GM12801 (cell line): Measurements from ENCODE around the gene VPS16.

ENCODE experiments used
- TF ChIP-seq, protein P1 (sequence below): IDR thresholded peaks from one replicate; pipeline ENCODE4 v1.5.1; 2011; ENCODE audit warnings: control low read depth; ENCODE audit not compliant: insufficient read length; ENCODE audit errors: extremely low read depth

The VPS16 gene

DNA sequence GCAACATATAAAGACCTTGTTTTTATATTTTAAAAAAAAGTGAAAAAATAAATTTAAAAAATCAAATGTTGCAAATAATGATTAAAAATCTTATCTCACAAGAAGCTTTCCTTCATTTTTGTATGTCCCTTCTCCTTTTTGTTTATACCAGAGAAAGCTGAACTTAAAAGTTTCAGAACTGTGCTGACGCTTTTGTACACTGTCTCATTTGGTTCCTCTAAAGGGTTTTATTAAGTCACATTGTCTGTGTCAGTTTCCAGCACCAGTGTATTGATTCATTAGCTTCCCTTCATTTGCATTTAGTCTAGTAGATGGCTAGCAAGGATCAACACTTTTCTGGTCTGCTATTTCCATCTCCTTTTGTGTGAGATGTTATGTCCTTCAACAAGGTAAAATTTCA is 6.8 kb upstream of the VPS16 start:
- TF ChIP-seq, protein P1, sequence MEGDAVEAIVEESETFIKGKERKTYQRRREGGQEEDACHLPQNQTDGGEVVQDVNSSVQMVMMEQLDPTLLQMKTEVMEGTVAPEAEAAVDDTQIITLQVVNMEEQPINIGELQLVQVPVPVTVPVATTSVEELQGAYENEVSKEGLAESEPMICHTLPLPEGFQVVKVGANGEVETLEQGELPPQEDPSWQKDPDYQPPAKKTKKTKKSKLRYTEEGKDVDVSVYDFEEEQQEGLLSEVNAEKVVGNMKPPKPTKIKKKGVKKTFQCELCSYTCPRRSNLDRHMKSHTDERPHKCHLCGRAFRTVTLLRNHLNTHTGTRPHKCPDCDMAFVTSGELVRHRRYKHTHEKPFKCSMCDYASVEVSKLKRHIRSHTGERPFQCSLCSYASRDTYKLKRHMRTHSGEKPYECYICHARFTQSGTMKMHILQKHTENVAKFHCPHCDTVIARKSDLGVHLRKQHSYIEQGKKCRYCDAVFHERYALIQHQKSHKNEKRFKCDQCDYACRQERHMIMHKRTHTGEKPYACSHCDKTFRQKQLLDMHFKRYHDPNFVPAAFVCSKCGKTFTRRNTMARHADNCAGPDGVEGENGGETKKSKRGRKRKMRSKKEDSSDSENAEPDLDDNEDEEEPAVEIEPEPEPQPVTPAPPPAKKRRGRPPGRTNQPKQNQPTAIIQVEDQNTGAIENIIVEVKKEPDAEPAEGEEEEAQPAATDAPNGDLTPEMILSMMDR = no peak

DNA sequence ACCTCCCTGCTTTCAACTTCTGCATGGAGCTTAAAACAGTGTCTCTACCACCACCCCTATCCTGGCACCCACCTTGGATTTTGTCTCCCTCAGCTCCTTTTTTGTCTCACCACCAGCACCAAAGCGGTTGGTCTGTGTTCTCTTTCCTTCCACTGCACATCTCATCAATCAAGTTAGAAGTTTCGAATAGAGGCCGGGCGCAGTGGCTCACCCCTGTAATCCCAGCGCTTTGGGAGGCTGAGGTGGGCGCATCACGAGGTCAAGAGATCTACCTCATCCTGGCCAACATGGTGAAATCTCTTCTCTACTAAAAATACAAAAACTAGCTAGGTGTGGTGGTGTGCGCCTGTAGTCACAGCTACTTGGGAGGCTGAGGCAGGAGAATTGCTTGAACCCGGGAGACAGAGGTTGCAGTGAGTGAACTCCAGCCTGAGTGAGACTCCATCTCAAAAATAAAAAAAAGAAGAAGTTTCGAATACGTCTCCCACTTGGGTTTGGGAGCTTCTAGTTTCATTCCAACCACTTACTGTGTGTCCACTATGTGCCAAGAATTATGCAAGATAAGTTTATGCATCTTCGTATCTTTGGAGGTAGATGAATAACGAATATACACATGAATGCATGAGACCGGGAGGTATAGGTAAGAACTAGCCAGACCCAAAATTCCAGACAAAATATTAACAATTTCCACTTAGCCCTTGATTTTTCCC is 6.0 kb upstream of the VPS16 start:
- TF ChIP-seq, protein P1 = no peak

DNA sequence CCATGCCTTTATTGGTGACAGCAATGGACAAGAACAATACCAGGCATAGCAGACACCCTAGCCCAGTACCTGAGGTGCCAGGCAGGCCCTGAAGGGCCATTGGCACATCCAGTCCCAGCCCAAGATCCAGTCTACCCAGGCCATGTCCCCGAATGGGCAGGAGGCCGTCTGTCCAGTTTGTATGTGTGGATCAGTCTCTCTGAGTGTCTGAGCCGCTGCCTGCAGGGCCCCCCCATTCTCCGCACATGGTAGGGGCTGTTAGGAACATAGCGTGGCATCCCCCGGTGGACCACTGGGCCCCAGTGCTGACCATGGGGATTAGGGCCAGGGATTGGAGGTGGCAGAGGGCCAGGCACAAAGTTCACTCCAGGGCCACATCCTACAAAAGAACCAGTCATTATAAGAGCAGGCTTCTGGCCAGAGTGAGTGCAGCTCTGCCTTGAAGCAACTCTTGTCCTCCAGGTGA is 5.2 kb upstream of the VPS16 start:
- TF ChIP-seq, protein P1 = no peak

DNA sequence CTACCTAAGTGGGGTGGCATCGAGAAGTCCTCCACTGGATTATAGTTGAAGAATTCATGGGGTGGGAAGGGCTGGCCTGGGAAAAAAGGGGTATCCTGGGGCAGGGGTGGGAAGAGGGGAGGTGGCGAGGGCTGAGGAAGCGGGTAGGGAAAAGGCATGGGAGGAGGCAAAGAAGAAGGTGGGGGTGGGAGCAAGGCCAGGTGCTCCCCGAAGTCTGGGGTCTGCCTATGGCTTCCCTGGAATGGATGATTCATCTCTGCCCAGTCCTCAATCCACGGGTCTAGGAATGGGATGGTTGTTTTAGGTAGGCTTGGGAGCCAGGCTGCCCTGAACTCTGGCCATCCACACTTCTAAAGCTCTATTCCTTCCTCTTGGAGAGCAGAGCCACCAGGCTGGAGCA is 4.5 kb upstream of the VPS16 start:
- TF ChIP-seq, protein P1 = no peak

DNA sequence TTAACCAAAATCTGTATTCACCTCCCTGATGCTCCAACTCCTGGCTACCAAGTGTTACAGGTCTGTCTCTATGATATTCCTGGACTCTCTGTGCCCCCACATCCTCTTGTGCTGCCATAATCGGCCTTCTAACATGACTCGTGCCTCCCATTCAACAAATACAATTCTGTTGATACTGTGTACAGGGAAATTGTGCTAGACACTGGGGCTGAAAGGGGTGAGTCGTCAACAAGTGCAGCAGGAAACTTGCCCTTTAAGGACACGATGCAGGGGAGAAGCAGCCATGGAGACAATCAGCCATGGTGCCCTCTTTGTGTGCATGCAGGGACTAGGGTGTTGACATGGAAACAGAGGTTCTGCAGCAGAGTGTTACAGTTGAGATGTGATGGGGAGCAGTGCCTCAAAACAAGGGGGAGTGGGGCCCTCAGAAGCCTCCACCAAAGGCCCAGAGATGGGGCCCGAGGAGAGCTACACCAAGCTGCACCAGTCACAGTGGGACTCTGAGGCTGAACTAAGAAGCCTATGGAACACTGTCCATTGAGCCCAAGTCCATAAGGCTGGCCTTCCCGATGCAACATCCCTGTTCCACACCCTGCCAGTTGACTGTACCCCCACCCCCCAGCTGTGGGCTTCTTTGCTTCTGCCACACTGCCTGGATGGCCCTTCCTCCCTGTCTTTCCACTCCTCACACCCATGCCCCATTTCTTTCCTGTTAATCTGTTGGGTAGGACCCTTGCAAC is 3.2 kb upstream of the VPS16 start:
- TF ChIP-seq, protein P1 = no peak

DNA sequence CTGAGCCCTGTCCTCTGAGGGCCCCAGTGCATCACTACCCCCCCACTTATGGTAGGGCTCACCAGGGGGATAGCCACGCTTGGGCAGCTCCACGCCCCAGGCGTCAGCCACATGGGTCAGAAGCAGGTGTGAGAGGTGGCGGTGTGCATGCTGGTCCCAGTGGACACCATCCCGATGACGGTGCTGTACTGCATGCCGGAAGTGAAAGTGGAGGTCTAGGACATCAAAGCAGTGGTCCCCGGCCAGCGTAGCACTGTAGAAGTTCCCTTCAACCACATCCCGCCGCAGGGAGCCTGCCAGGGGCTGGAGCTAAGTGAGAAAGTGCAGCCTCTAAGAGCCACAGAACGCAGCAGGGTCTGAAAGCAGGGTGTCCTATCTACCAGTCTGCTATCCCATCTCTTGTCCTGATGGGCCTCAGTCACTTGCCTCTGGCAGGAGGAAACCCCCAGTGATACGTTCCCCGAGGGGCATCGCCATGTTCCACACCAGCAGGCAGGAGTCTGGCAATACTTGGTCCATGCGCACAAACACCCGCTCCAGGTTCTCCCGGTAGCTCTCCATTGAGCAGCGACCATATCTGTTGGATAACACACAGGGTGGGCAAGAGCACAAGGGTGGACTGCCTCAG is 2.3 kb upstream of the VPS16 start:
- TF ChIP-seq, protein P1 = no peak

DNA sequence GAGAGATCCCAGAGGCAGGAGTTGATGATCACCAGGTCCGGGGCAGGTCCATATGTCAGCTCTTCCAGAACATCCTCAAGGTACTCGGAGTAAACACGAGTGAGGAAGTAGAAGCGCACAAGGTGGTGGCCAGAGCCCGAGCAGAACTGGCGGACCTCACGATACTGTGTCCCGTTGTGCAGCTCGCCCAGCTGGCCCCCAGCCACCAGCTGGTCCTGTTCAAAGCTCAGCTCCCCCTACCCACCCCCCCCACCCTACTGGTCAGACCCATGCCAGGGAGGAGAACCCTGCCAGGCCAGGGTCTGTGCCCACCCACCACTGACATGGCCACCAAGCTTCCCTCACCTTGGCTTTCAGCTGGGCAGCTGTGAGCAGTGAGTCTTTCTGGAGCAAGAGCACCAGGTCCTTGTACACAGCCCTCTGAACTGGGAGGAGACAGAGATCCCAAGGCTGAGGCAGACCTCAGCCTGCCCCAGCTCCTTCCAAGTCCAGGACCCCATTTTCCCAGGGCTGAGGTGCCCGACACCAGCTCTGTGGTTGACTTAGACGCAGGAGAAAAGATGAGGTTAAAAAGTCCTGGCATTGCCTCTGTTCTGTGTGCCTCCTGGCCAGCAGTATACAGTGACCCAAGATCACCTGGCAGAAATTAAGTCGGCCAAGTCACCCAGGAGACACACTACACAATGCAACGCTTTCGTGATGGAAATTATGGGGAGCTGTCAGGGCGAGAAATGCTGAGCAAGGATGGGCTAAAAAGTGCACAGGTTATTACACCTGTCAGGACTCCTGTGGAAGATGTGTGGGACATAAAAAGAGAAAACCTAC is 1.5 kb upstream of the VPS16 start:
- TF ChIP-seq, protein P1 = no peak
